ENCODE data around the gene ZP4. TPM values are rescaled to one million over a fixed set of nuclear protein-coding genes. Genes with fewer than 3 reads are reported as not detected.

The ZP4 gene
- total RNA-seq, 1 donor = not detected

GRCh38 chr1:237834048-237834447 lies 56.7 kb downstream of the ZP4 start:
- H3K79me2 ChIP-seq (ENCODE audit: insufficient read depth, low read length) = no peaks in the 10 kb centered on the region
- no peak overlapping the region for H3K4me3 ChIP-seq (ENCODE audit: insufficient read depth, low read length)
- no peaks in the 10 kb centered on the region for H3K9me3 ChIP-seq (ENCODE audit: low read depth, low read length)
- H3K36me3 ChIP-seq (ENCODE audit: insufficient read depth, low read length) = no peaks in the 10 kb centered on the region
- no peak overlapping the region for H3K27ac ChIP-seq (ENCODE audit: low read depth, low read length)
- DNase-seq (ENCODE audit: insufficient read length, low spot score, missing footprints) = no peak
- no peaks in the 10 kb centered on the region for H3K4me1 ChIP-seq (ENCODE audit: insufficient read depth, low read length)
- H2AFZ ChIP-seq (ENCODE audit: low read length) = no peak overlapping the region
- H3K4me2 ChIP-seq (ENCODE audit: insufficient read depth, low read length) = no peak overlapping the region
- H3K27me3 ChIP-seq (ENCODE audit: insufficient read depth, low read length) = no peaks in the 10 kb centered on the region
- no peak for TF ChIP-seq CTCF (IDR thresholded peaks at IDR 0.05; ENCODE audit: extremely low read depth, low read depth, low read length)
- no peaks in the 10 kb centered on the region for H4K20me1 ChIP-seq (ENCODE audit: insufficient read depth, low read length)

GRCh38 chr1:237832858-237833257 lies 57.9 kb downstream of the ZP4 start:
- Histone ChIP-seq H4K20me1 (ENCODE audit: insufficient read depth, low read length) (no peaks in the 10 kb centered on the region), H3K27ac (ENCODE audit: low read depth, low read length) (no peak overlapping the region), H3K79me2 (ENCODE audit: insufficient read depth, low read length) (no peaks in the 10 kb centered on the region), H3K4me2 (ENCODE audit: insufficient read depth, low read length) (no peak overlapping the region), H3K27me3 (ENCODE audit: insufficient read depth, low read length) (no peaks in the 10 kb centered on the region), H2AFZ (ENCODE audit: low read length) (no peak overlapping the region), H3K9me3 (ENCODE audit: low read depth, low read length) (no peaks in the 10 kb centered on the region), H3K4me1 (ENCODE audit: insufficient read depth, low read length) (no peaks in the 10 kb centered on the region), H3K36me3 (ENCODE audit: insufficient read depth, low read length) (no peaks in the 10 kb centered on the region), H3K4me3 (ENCODE audit: insufficient read depth, low read length) (no peak overlapping the region)
- no peak for DNase-seq (ENCODE audit: insufficient read length, low spot score, missing footprints)
- TF ChIP-seq CTCF (IDR thresholded peaks at IDR 0.05; ENCODE audit: extremely low read depth, low read depth, low read length) = no peak

Data from osteoblast (primary cell).